Prostate gland (tissue), 2 donors: ENCODE measurements around the gene GPR84.

Source experiments
- POLR2A ChIP-seq: fragments of 450-650 bp; IDR thresholded peaks from one replicate; pipeline ENCODE4 v1.6.1; 2016; ENCODE audit warnings: antibody characterized with exemption, mild to moderate bottlenecking
- POLR2AphosphoS5 ChIP-seq: sonication (generic); formaldehyde crosslinking; IDR thresholded peaks from one replicate; pipeline ENCODE4 v1.6.1; 2017; ENCODE audit warnings: antibody characterized with exemption
- TF ChIP-seq, protein P1 (sequence below), 4 experiments: fragments of 200-600 bp in 2 of 4; fragments of 450-650 bp in 2 of 4; sonication (generic) in 2 of 4; IDR thresholded peaks; 1 replicate in 3 of 4; 2 replicates in 1 of 4; pipeline ENCODE4 v1.5.1; 2016 to 2019; ENCODE audit warnings: antibody characterized with exemption in 4 of 4, mild to moderate bottlenecking in 2 of 4, moderate library complexity in 2 of 4

DNA sequence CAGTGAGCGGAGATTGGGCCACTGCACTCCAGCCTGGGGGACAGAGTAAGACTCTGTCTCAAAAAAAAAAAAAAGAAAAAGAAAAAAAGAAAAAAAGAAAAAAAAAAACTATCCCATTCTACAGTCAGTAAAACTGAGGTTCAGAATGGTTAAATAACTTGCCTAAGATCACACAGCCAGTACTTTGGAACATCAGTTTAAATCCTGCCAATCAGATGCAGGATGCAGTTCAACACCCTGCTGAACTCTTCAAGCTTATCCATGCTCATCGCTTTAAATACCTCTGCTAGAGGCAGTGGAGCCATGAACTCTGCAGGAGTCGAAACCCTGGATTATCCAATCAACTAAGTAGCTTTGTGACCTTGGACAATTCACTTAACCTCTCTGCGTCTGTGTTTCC lies 16.9 kb upstream of the GPR84 start:
- TF ChIP-seq, protein P1, sequence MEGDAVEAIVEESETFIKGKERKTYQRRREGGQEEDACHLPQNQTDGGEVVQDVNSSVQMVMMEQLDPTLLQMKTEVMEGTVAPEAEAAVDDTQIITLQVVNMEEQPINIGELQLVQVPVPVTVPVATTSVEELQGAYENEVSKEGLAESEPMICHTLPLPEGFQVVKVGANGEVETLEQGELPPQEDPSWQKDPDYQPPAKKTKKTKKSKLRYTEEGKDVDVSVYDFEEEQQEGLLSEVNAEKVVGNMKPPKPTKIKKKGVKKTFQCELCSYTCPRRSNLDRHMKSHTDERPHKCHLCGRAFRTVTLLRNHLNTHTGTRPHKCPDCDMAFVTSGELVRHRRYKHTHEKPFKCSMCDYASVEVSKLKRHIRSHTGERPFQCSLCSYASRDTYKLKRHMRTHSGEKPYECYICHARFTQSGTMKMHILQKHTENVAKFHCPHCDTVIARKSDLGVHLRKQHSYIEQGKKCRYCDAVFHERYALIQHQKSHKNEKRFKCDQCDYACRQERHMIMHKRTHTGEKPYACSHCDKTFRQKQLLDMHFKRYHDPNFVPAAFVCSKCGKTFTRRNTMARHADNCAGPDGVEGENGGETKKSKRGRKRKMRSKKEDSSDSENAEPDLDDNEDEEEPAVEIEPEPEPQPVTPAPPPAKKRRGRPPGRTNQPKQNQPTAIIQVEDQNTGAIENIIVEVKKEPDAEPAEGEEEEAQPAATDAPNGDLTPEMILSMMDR (IDR thresholded peaks at IDR 0.05) = no peak
- TF ChIP-seq POLR2A = no peak
- TF ChIP-seq POLR2AphosphoS5 = no peak
